ENCODE measurements around the gene QRICH1.

The QRICH1 gene

GRCh38 chr3:49119439-49119838 is 25.6 kb upstream of the QRICH1 start:
- DNase-seq, result no peak

- DNase-seq, result no peak
Measured at GRCh38 chr3:49119036-49119435, 25.2 kb upstream of the QRICH1 start.

GRCh38 chr3:49112262-49112661 is 18.4 kb upstream of the QRICH1 start:
- no peak for DNase-seq

- no peak for DNase-seq
Measured at GRCh38 chr3:49111347-49111746, 17.5 kb upstream of the QRICH1 start.

- DNase-seq, result no peak
Measured at GRCh38 chr3:49110780-49111179, 16.9 kb upstream of the QRICH1 start.

GRCh38 chr3:49108346-49108745 is 14.5 kb upstream of the QRICH1 start:
- DNase-seq, result no peak

- DNase-seq, result peak; percentile 87
Measured at GRCh38 chr3:49104427-49105291, 10.8 kb upstream of the QRICH1 start, which contains the start of gene QARS1. Gene QARS1, minus strand, starts transcription at chr3:49104757. Its CDS starts 24 bp downstream, at chr3:49104733.

- DNase-seq, result no peak
Measured at GRCh38 chr3:49104052-49104426, 10.2 kb upstream of the QRICH1 start.

- no peak for DNase-seq
Measured at GRCh38 chr3:49100046-49100615, 6.3 kb upstream of the QRICH1 start.

GRCh38 chr3:49098910-49099630 is 5.2 kb upstream of the QRICH1 start:
- DNase-seq, result no peak

- DNase-seq, result no peak
Measured at GRCh38 chr3:49098429-49098828, 4.6 kb upstream of the QRICH1 start.

- peak; percentile 59 for DNase-seq
Measured at GRCh38 chr3:49092938-49093852, 676 bp downstream of the QRICH1 start.

GRCh38 chr3:49081429-49081828 is 12.4 kb downstream of the QRICH1 start:
- DNase-seq, result no peak

- DNase-seq, result no peak
Measured at GRCh38 chr3:49079270-49079669, 14.6 kb downstream of the QRICH1 start.

- no peak for DNase-seq
Measured at GRCh38 chr3:49076646-49077045, 17.2 kb downstream of the QRICH1 start.

- no peak for DNase-seq
Measured at GRCh38 chr3:49076116-49076515, 17.8 kb downstream of the QRICH1 start.

- DNase-seq, result no peak
Measured at GRCh38 chr3:49058011-49058410, 35.9 kb downstream of the QRICH1 start.

GRCh38 chr3:49057268-49057667 is 36.6 kb downstream of the QRICH1 start:
- DNase-seq, result no peak

- DNase-seq, result no peak
Measured at GRCh38 chr3:49054344-49054862, 39.5 kb downstream of the QRICH1 start.

- DNase-seq, result no peak
Measured at GRCh38 chr3:49053543-49053942, 40.3 kb downstream of the QRICH1 start.

GRCh38 chr3:49035281-49035680 is 58.6 kb downstream of the QRICH1 start:
- DNase-seq, result no peak

GRCh38 chr3:49034650-49035049 is 59.2 kb downstream of the QRICH1 start:
- DNase-seq, result no peak
